NB4 (cell line): ENCODE measurements around the gene SLC12A5.

Source experiments
- DNase-seq: peaks from one replicate; pipeline ENCODE4 v3.0.0; 2010; ENCODE audit warnings: low read depth
- H3K4me3 ChIP-seq: one replicate; pipeline ENCODE4 v1.5.1; 2011; ENCODE audit warnings: mild to moderate bottlenecking, low read depth, low read length, moderate library complexity
- MYC ChIP-seq: IDR thresholded peaks from 2 replicates; pipeline ENCODE4 v1.6.1; 2011; ENCODE audit warnings: low read depth, low read length
- POLR2A ChIP-seq: IDR thresholded peaks from 2 replicates; pipeline ENCODE4 v1.6.1; 2011; ENCODE audit warnings: mild to moderate bottlenecking; ENCODE audit not compliant: insufficient read length; ENCODE audit errors: extremely low read depth
- TF ChIP-seq, protein P1 (sequence below): IDR thresholded peaks from 2 replicates; pipeline ENCODE4 v1.6.1; 2011; ENCODE audit warnings: low read depth, low read length
- TF ChIP-seq, protein P2 (sequence below): IDR thresholded peaks from one replicate; pipeline ENCODE4 v1.5.1; 2012; ENCODE audit warnings: low read depth, low read length

The SLC12A5 gene

DNA sequence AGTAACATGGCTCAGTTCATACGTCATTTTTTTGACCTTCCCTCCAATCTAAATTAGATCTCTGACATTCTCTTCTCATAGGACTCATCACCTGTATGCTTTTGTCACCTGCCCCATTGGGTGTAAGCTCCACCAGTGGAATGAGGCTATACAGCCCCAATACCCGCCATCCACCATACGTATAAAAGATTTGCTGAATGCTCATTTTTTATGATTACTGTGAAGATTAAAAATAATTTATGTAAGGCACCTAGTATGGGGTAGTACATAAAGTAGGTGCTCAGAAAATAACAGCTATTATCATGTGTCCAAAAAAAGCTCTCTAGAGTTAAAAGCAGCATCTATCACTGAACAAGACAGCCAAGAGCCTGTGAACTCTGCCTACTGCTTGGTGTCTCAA is 36.7 kb downstream of the SLC12A5 start:
- no peak for DNase-seq
- H3K4me3 ChIP-seq, result no peak overlapping the region
- TF ChIP-seq MYC (no peak), POLR2A (no peak)
- TF ChIP-seq, protein P1, sequence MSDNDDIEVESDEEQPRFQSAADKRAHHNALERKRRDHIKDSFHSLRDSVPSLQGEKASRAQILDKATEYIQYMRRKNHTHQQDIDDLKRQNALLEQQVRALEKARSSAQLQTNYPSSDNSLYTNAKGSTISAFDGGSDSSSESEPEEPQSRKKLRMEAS, result no peak
- TF ChIP-seq, protein P2, sequence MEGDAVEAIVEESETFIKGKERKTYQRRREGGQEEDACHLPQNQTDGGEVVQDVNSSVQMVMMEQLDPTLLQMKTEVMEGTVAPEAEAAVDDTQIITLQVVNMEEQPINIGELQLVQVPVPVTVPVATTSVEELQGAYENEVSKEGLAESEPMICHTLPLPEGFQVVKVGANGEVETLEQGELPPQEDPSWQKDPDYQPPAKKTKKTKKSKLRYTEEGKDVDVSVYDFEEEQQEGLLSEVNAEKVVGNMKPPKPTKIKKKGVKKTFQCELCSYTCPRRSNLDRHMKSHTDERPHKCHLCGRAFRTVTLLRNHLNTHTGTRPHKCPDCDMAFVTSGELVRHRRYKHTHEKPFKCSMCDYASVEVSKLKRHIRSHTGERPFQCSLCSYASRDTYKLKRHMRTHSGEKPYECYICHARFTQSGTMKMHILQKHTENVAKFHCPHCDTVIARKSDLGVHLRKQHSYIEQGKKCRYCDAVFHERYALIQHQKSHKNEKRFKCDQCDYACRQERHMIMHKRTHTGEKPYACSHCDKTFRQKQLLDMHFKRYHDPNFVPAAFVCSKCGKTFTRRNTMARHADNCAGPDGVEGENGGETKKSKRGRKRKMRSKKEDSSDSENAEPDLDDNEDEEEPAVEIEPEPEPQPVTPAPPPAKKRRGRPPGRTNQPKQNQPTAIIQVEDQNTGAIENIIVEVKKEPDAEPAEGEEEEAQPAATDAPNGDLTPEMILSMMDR, result no peak

DNA sequence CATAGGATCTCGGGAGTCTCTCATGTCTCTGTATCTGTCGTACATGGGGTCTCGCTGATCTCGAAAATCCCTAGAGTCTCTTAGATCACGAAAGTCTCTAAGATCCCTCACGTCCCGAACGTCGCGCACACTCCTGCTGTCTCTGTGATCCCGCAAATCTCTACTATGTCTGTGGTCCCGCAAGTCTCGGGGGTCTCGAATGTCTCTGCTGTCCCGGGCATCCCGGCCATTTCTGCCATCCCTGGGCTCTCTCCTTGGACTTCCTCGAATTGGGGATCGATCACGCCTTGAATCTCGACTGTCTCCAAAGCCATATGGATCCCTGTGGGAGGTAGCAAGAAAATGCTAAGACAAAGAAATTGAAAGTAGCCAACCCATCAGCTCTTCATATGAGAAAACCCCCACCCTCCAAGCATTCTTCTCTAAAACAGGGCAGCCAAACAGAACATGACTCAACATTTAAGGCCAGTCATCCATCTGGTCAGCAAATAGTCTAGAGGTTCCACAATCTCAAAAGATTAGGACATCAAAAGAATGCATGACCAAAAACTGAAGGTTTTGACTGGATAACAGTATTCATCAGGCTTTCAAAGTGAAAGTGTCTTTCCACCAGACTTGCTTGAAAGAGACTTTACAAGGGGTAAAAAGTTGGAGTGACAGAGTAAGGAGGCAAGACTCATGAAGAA is 41.3 kb downstream of the SLC12A5 start:
- DNase-seq, result no peak
- H3K4me3 ChIP-seq, result no peak overlapping the region
- TF ChIP-seq MYC (no peak), POLR2A (no peak)
- TF ChIP-seq, protein P2, result no peak
- TF ChIP-seq, protein P1, result no peak

DNA sequence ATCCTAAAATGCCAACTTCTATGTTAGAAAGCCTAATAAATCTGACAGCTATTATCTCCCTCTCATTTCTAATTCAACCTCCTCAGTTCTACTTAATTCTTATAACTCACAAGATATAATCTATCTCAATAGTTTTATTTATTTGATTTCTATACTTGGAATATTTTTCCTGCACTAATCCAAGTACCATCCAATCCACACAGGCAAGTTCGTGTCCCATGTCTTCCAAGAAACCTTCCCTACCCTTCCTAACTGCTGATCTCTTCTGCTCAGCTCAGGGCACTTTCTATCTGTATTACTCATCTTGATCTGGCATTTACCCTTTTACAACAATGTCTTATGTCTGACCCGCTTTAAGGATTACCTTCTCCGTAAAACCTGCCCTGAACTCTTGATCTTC is 42.6 kb downstream of the SLC12A5 start:
- TF ChIP-seq, protein P2, result no peak
- TF ChIP-seq MYC (no peak), POLR2A (no peak)
- TF ChIP-seq, protein P1, result no peak
- DNase-seq, result no peak
- H3K4me3 ChIP-seq, result no peak overlapping the region

DNA sequence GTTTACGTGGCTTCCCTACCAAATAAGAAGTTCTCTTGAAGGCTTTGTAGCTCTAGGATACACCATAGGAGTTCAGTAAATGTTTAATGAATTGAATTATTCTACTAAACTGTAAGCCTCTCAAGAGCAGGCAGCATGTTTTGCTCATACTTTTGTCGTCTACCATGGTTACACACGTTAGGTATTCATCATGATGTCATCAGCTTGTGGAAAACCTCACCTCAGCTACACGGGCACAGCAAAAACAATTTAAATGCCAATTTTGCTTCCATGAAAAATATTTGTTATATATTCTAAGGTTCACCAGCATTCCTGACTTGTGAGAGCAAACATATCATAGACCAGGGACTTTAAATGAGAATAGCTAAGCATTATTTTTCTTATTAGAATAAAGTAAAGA is 44.0 kb downstream of the SLC12A5 start:
- no peak overlapping the region for H3K4me3 ChIP-seq
- no peak for DNase-seq
- TF ChIP-seq POLR2A (no peak), MYC (no peak)
- TF ChIP-seq, protein P1, result no peak
- TF ChIP-seq, protein P2, result no peak

DNA sequence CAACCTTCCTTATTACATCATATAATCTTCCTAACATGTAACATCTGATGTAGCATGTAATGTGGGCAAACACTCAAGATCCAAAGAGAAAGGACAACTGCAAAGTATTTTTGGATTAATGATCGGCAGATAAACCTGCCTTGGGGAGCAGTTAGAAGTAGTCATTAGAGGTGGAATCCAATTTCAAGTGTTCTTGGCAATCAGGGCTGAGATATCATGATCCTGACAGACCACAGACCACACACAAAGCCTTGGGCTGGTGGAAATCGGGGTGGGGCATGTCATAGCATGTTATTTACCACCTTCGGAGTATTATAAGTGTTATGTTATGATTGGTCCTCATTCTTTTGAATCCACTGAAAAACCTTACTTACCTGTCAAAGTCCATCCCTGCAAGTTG is 44.4 kb downstream of the SLC12A5 start:
- DNase-seq, result no peak
- H3K4me3 ChIP-seq, result no peak overlapping the region
- TF ChIP-seq POLR2A (no peak), MYC (no peak)
- TF ChIP-seq, protein P2, result no peak
- TF ChIP-seq, protein P1, result no peak
